GM19239 (cell line): ENCODE data around the gene ECHDC1.

Experiments used
- DNase-seq: peaks from one replicate; pipeline ENCODE4 v3.0.0; 2011; ENCODE audit warnings: low spot score; ENCODE audit not compliant: insufficient read length
- FAIRE-seq: peaks from 2 replicates; lab custom pipeline; 2011; peaks lifted over from hg19 to GRCh38; lab: Jason Lieb, UNC

The ECHDC1 gene

DNA sequence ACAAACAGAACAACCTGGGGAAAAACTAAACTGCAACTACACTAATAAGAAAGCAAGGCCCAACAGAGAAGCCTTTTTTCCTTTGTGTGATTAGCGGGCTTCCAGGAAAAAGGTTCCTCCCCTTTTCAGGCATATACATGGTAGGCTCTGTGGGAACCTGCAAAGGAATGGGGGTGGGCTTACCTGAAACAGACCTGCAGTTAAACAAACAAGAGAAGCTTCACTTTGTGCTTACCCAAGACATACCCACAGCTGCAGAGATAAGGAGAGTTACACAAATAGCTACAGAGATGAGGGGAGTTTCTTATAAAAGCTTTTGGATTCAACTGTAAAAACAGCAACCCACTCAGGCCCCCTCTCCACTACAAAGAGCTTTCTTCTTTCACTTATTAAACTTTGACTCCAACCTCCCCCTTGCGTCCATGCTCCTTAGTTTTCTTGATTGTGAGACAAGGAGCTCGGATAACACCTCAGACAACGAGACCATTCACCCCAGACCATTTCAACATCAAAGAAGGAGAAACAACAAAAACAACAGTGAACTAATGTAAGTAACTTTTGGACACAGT is 45.8 kb downstream of the ECHDC1 start:
- DNase-seq (no peak), FAIRE-seq (no peak)

- FAIRE-seq: peak; percentile 60
These were observed 51.9 kb downstream of the ECHDC1 start for GRCh38 chr6:127291495-127291894.

DNA sequence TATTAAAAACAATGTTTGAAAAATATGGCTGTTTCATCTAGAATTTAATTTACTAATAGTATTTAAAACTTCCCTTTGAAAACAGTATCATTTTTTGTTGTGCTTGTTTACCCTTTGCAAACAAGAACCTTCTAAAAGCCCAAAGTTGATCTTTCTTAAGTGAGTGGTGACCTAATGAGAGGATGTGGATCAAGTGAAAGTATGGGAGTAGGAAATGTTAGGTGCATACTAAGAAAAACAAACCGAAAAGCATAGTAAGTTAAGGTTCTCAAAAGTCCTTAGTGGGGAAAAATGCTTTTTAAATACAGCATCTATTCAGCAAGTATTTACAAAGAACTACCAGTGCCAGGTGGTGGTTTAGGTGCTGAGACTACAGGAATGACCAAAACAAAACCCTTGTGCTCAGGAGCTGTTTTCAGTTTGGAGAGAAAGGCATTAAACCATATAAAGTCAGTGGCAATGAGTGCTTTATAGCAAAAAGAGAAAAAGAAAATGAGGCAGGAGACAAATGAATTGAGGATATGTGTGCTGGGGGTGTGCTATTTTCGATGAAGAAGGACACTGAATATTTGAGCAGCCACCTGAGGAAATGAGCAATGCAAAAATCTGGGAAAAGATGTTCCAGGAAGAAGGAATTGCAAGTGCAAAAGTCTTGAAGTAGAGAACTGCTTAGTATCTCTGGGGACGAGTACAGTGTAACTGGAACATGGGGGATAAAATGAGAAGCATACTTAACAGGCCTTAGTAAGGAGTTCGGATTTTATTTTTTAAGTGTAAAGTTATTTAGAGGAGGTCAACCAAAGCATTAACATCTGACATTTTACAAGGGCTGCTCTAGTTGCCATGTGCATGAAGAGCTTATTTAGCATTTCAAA is 52.8 kb downstream of the ECHDC1 start:
- DNase-seq: no peak
- FAIRE-seq: peak; percentile 47

More at GRCh38 chr6:127291495-127291894, 51.9 kb downstream of the ECHDC1 start:
- no peak for DNase-seq

- no peak for DNase-seq
These were observed 53.5 kb downstream of the ECHDC1 start for GRCh38 chr6:127289934-127290333.

GRCh38 chr6:127288705-127289104 is 54.7 kb downstream of the ECHDC1 start:
- DNase-seq (no peak), FAIRE-seq (no peak)

More at GRCh38 chr6:127289934-127290333, 53.5 kb downstream of the ECHDC1 start:
- FAIRE-seq: no peak

DNA sequence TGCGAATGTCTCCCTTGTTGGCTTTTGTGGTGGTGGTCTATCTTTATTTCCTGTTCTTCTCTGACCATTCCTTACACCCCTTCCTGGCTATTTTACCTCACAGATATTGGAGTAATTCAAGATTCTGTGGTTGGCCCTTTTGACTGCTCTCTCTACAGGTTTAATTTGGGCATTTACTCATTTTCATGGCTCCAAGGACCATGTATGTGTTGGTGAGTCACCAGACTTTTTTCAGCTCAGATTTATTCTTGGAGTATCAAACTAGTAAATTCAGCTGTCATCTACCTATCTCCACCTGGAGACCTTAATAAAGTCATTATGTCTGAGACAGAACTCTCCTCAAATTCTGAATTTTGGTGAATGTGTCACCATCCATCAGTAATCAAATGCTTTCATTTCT is 61.2 kb downstream of the ECHDC1 start:
- DNase-seq (no peak), FAIRE-seq (peak; percentile 49)

GRCh38 chr6:127279815-127280214 is 63.6 kb downstream of the ECHDC1 start:
- FAIRE-seq (peak; percentile 18), DNase-seq (no peak)

DNA sequence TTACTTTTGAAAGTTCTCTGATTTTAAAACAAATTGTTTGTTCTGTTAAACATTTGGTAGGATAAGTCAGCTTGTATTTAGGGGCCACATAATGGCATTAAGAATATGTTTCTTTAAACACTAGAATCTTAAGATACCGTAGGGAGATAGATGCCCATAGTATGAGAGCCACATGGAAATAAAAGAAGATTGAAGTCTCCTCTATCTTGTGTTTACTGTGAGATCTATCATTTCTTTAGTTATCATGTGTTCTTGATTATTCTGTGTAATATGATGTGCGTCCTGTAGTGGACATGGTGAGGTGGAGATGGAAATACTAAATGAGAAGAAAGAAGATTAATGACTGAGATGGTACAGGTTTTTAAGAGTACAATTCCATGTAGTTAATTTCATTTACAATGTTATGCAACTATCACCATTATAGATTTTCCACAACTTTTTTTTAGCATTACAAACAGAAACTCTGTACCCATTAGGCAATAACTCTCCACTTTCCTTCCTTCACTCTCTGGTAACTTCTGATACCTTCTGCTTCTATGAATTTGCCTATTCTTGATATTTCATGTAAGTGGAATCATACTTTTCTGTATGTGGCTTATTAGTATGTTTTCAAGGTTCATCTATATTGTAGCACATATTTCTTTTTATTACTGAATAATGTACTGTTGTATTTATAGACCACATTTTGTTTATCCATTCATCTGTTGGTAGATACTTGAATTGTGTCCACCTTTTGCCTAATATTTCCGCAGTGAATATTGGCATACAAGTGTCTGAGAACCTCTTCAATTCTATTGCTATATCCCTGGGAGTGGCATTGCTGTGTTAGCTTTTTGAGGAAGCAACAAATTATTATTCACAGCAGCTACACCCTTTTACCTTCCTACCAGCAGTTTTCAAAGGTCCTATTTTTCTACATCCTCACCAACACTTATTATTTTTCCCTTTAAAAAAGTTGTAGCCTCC is 65.2 kb downstream of the ECHDC1 start:
- FAIRE-seq (no peak), DNase-seq (no peak)

DNA sequence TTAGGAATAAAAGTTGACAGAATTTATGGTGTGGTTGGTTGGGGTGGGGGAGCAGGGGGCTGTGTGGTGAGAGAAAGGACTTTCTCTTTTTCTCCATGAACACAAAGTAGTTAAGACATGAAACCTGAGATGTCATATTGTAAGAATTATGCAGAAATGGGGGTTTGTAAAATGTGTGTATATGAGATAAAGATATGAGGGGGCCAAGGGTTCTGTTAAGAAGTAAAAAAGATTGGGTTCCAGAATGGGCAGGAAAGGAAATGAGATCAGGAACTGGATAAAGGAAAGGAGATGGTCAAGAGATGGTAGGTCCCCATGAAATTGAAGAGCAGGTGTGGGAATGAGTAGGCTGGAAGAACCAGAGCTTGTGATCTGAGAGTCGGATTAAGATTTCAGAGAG is 67.1 kb downstream of the ECHDC1 start:
- FAIRE-seq: no peak
- no peak for DNase-seq

DNA sequence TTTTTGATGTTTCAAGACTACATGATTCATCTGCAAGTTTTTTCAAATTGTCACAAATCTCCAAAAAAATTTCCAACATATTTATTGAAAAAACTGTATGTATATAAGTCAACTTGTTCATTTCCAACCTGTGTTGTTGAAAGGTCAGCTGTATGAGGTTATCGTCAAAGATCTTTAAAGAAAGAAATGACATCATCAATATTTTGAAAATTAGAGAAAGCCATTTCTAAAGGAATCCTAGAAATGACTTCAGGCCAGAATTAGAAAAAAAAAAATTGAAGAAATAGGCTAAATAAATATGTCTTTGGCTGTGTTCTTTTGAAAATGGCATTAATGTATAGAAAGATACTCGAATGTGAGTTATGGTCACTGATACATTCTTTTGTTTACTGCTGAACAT is 69.9 kb downstream of the ECHDC1 start:
- DNase-seq (no peak), FAIRE-seq (peak; percentile 49)

DNA sequence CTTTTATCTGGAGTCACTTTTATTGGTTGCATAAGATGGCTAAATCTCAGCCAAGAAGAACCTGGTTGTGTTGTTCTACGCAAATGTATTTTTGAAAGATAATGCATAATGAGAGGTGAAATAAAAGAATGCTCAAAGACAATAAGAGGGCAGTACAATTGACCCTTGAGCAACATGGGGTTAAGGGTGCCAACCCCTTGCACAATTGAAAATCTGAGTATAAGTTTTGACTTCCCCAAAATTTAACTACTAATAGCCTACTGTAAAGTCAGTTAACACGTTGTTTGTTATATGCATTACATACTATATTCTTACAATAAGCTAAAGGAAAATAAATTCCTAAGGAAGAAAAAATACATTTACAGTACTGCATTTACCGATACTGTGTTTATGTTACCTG is 70.8 kb downstream of the ECHDC1 start:
- FAIRE-seq: no peak
- DNase-seq: no peak

- no peak for DNase-seq
- FAIRE-seq: peak; percentile 95
These were observed 75.5 kb downstream of the ECHDC1 start for GRCh38 chr6:127267646-127268625.

GRCh38 chr6:127266892-127267645 is 76.3 kb downstream of the ECHDC1 start:
- FAIRE-seq (no peak), DNase-seq (peak; percentile 34)

GRCh38 chr6:127266178-127266891 is 77.1 kb downstream of the ECHDC1 start, which contains the start of gene RNF146:
Gene RNF146 (plus strand): TSS chr6:127266864. CDS start chr6:127280339, 13,475 bp downstream.
- peak; percentile 67 for DNase-seq
- peak; percentile 92 for FAIRE-seq

DNA sequence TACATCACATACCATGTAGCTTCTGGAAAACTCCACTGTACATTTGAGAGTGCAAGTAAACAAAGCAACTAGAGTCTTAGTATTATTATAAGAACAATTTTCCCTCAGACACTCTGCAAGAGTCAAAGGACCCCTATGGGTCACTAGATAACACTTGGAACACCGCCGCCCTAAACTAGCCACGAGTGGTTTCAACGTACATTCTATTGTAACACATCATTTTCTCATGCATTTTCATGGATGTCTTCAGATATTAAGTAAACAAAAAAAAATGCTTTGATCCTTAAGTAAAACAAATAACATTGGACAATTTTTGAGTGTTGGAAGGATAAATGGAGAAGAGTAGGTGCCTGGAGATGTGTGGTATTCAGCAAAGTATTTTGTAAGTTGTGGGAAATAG is 79.9 kb downstream of the ECHDC1 start:
- DNase-seq (no peak), FAIRE-seq (no peak)

- DNase-seq (no peak), FAIRE-seq (no peak)
These were observed 80.5 kb downstream of the ECHDC1 start for GRCh38 chr6:127262896-127263295.

- no peak for DNase-seq
- FAIRE-seq: no peak
These were observed 88.1 kb downstream of the ECHDC1 start for GRCh38 chr6:127255286-127255685.

DNA sequence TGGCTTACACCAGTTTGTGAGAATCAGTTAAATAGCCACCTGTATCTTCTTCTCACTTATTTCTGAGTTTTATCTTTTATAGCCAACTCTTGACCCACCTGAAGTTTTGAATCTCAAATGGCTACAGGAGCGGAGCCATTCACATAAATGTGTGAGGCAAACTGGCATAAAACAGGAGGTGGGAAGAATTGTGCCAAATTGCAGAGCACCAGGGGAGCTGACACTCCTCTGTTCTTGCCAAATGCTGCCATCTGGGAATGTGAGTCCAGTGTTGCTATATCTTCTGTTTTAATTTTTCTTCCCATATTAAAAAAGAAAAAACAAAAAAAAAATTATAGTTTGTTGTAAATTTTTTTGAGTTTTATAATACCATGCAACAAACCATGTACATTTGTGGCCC is 93.8 kb downstream of the ECHDC1 start:
- no peak for FAIRE-seq
- no peak for DNase-seq
